Vagina (tissue), 2 donors: Measurements from ENCODE around the gene LARP6. TPM values are rescaled to one million over a fixed set of nuclear protein-coding genes. Genes with fewer than 3 reads are reported as not detected.

Experiments used
- DNase-seq, 2 donors: peaks; one replicate each; pipeline ENCODE4 v3.0.0-alpha.2; 2017; ENCODE audit errors: extremely low spot score in 2 of 2
- H3K27ac ChIP-seq: fragments of 200-600 bp; sonication (generic); one replicate; pipeline ENCODE4 v1.5.1; 2019
- H3K27me3 ChIP-seq: fragments of 200-600 bp; sonication (generic); one replicate; pipeline ENCODE4 v1.5.1; 2019
- H3K36me3 ChIP-seq, 2 donors: fragments of 200-600 bp; sonication (generic); one replicate each; pipeline ENCODE4 v1.5.1; 2017 to 2019
- H3K4me1 ChIP-seq: fragments of 200-600 bp; sonication (generic); one replicate; pipeline ENCODE4 v1.5.1; 2019
- H3K4me3 ChIP-seq, 2 donors: fragments of 200-600 bp; sonication (generic); 1 replicate in 1 of 2; 2 replicates in 1 of 2; pipeline ENCODE4 v1.5.1; 2016 to 2019
- H3K9me3 ChIP-seq: fragments of 200-600 bp; sonication (generic); one replicate; pipeline ENCODE4 v1.5.1; 2019
- POLR2A ChIP-seq, 2 donors: fragments of 450-650 bp; IDR thresholded peaks; one replicate each; pipeline ENCODE4 v1.6.1; 2017; ENCODE audit warnings: antibody characterized with exemption in 2 of 2, mild to moderate bottlenecking in 2 of 2, moderate library complexity in 2 of 2
- POLR2AphosphoS5 ChIP-seq, 2 donors: sonication (generic); formaldehyde crosslinking; IDR thresholded peaks; one replicate each; pipeline ENCODE4 v1.9.0; 2017; ENCODE audit warnings: antibody characterized with exemption in 2 of 2, mild to moderate bottlenecking in 2 of 2, low read depth in 1 of 2; ENCODE audit not compliant: insufficient read depth in 1 of 2
- intact Hi-C: fragments of 100-400 bp; cut with DNase I; formaldehyde crosslinking; loops from one replicate; pipeline ENCODE4 v1.15.1; 2023
- total RNA-seq: library from RNA; depleted of rRNA; stranded (reverse); fragments of >200 nt; gene quantifications from one replicate; pipeline ENCODE4 v1.2.3, GENCODE V29; 2016
- TF ChIP-seq, protein P1 (sequence below), 3 experiments: fragments of 450-650 bp in 2 of 3; fragments of 200-600 bp in 1 of 3; sonication (generic) in 1 of 3; IDR thresholded peaks; one replicate each; pipeline ENCODE4 v1.5.1; 2017 to 2019; ENCODE audit warnings: antibody characterized with exemption in 3 of 3, mild to moderate bottlenecking in 2 of 3, moderate library complexity in 2 of 3

Gene LARP6
- total RNA-seq, 1 donor from 2014 or later: 50.6 TPM

DNA sequence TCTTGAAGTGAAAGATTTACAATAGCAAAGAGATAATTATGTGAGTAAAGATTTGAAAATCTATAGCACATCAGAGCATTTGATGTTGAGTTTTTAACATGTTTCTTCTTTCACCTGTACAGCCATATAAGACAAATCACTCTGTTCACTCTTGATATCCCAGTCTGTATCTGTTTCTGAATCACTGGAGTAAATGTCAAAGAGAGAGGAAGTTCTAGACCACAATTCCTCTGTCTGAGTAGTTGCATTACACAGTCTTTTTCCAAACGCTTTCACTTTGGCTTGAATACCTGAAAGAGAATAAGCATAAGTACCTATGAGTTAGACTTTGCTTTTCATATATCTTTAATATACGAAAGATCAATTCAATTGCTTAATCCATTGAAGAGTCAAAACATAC is 28.4 kb upstream of the LARP6 start:
- no peaks in the 10 kb centered on the region for H3K4me1 ChIP-seq
- no peak overlapping the region for H3K27ac ChIP-seq
- no peak overlapping the region for H3K4me3 ChIP-seq
- no peaks in the 10 kb centered on the region for H3K36me3 ChIP-seq
- no peaks in the 10 kb centered on the region for H3K9me3 ChIP-seq
- H3K27me3 ChIP-seq: no peaks in the 10 kb centered on the region
- TF ChIP-seq POLR2AphosphoS5 (IDR thresholded peaks at IDR 0.05; ENCODE audit: insufficient read depth in 1 of 2, low read depth in 1 of 2) (no peak), POLR2A (IDR thresholded peaks at IDR 0.05) (no peak)
- TF ChIP-seq, protein P1, sequence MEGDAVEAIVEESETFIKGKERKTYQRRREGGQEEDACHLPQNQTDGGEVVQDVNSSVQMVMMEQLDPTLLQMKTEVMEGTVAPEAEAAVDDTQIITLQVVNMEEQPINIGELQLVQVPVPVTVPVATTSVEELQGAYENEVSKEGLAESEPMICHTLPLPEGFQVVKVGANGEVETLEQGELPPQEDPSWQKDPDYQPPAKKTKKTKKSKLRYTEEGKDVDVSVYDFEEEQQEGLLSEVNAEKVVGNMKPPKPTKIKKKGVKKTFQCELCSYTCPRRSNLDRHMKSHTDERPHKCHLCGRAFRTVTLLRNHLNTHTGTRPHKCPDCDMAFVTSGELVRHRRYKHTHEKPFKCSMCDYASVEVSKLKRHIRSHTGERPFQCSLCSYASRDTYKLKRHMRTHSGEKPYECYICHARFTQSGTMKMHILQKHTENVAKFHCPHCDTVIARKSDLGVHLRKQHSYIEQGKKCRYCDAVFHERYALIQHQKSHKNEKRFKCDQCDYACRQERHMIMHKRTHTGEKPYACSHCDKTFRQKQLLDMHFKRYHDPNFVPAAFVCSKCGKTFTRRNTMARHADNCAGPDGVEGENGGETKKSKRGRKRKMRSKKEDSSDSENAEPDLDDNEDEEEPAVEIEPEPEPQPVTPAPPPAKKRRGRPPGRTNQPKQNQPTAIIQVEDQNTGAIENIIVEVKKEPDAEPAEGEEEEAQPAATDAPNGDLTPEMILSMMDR (IDR thresholded peaks at IDR 0.05): no peak
- DNase-seq: no peak
- intact Hi-C loops: no loop called here

DNA sequence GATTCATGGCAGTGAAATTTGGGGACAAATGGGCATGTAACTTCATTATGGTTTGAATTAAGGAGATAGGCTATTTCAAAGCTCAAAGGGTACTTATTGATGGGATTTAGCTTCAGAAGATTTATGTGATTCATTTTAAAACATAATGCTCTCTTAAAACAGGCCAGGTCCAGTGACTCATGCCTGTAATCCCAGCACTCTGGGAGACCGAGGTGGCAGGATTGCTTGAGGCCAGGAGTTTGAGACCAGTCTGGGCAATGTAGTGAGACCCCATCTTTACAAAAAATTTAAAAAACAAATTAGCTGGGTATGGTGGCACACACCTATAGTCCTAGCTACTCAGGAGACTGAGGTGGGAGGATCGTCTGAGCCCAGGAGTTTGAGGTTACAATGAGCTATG is 26.8 kb upstream of the LARP6 start:
- no peaks in the 10 kb centered on the region for H3K9me3 ChIP-seq
- H3K4me3 ChIP-seq: no peak overlapping the region
- no peaks in the 10 kb centered on the region for H3K36me3 ChIP-seq
- no peaks in the 10 kb centered on the region for H3K27me3 ChIP-seq
- TF ChIP-seq POLR2AphosphoS5 (IDR thresholded peaks at IDR 0.05; ENCODE audit: insufficient read depth in 1 of 2, low read depth in 1 of 2): no peak
- TF ChIP-seq, protein P1 (IDR thresholded peaks at IDR 0.05): no peak
- no peak for TF ChIP-seq POLR2A (IDR thresholded peaks at IDR 0.05)
- intact Hi-C loops: no loop called here
- no peak overlapping the region for H3K27ac ChIP-seq
- DNase-seq: no peak
- H3K4me1 ChIP-seq: no peaks in the 10 kb centered on the region

DNA sequence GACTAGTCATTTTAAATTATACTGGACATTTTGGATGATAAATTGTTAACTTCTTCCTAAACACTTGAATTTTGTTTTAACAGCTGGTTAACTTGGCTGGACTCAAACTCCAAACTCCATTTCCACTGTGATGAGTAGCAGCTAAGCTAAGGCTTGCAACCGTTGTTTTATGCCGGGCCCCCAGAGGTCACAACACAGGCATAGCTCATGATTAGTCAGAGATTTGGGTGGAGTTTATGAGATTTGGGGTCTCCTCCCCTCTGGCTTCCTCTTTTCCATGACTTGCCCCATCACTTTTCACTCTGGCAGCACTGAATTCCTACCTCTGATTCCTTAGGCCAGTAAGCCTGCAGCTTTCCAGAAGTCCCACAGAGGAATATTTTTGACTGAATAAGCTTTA is 25.4 kb upstream of the LARP6 start:
- no peak for DNase-seq
- no peaks in the 10 kb centered on the region for H3K4me1 ChIP-seq
- H3K36me3 ChIP-seq: no peaks in the 10 kb centered on the region
- no peaks in the 10 kb centered on the region for H3K9me3 ChIP-seq
- intact Hi-C loops: loop anchor here (5.0 kb wide), 1 partner anchor 57 kb away; no protein-coding TSS in a partner anchor
- no peak overlapping the region for H3K4me3 ChIP-seq
- no peak overlapping the region for H3K27ac ChIP-seq
- no peaks in the 10 kb centered on the region for H3K27me3 ChIP-seq
- no peak for TF ChIP-seq POLR2AphosphoS5 (IDR thresholded peaks at IDR 0.05; ENCODE audit: insufficient read depth in 1 of 2, low read depth in 1 of 2)
- TF ChIP-seq POLR2A (IDR thresholded peaks at IDR 0.05): no peak

DNA sequence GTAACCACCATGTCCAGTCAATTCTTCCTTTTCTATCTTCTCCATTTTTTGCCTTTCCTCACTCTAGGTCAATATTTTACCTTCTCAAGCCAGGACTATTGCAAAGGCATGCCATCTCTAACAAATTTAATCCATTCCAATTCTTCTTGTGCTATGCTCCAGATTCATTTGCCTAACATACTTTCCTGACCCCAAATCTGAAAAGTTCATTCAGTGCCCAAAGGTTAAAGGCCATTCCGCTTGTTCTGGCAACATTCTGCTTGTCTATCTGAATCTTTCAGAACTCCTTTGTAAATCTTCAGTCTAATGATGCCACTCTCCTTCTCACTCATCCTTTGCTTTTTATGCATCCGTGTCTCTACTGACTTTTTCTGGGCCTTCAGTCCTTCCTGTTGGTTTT is 22.7 kb upstream of the LARP6 start:
- no peak overlapping the region for H3K4me3 ChIP-seq
- intact Hi-C loops: loop anchor here (5.0 kb wide), 1 partner anchor 54 kb away; no protein-coding TSS in a partner anchor
- no peaks in the 10 kb centered on the region for H3K4me1 ChIP-seq
- H3K9me3 ChIP-seq: no peaks in the 10 kb centered on the region
- no peak overlapping the region for H3K27ac ChIP-seq
- no peak for TF ChIP-seq POLR2AphosphoS5 (IDR thresholded peaks at IDR 0.05; ENCODE audit: insufficient read depth in 1 of 2, low read depth in 1 of 2)
- TF ChIP-seq, protein P1 (IDR thresholded peaks at IDR 0.05): no peak
- TF ChIP-seq POLR2A (IDR thresholded peaks at IDR 0.05): no peak
- H3K27me3 ChIP-seq: no peaks in the 10 kb centered on the region
- no peaks in the 10 kb centered on the region for H3K36me3 ChIP-seq
- no peak for DNase-seq

DNA sequence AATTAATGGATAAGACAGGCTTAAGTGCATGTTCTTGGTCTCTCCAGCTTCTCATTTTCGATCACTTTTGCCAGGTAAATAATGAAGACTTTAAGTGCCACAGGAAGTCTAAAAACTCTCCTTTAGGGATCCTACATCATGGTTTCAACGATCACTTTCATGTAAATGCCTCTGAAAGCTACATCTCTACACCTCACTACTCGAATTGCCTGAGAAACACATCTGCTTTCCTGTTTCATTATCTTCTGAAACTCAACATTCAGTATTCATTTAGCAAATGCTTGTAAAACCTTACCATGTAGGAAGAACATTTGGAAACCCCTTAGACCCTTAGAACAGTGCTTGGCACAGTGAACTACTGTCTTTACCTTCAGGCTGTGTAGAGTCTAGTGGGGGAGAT is 22.1 kb upstream of the LARP6 start:
- Histone ChIP-seq H3K4me1 (no peaks in the 10 kb centered on the region), H3K9me3 (no peaks in the 10 kb centered on the region), H3K27ac (no peak overlapping the region), H3K36me3 (no peaks in the 10 kb centered on the region), H3K27me3 (no peaks in the 10 kb centered on the region), H3K4me3 (no peak overlapping the region)
- intact Hi-C loops: loop anchor here (5.0 kb wide), 1 partner anchor 54 kb away; no protein-coding TSS in a partner anchor
- TF ChIP-seq POLR2A (IDR thresholded peaks at IDR 0.05) (no peak), POLR2AphosphoS5 (IDR thresholded peaks at IDR 0.05; ENCODE audit: insufficient read depth in 1 of 2, low read depth in 1 of 2) (no peak)
- TF ChIP-seq, protein P1 (IDR thresholded peaks at IDR 0.05): no peak
- no peak for DNase-seq
